Mesenchymal stem cell (in vitro differentiated cells and primary cell): ENCODE results near the gene SMIM3.
A peak's percentile ranks its signal among the peaks of the same experiment; 100 is the strongest.

Experiments used
- DNase-seq: peaks from one replicate; pipeline ENCODE4 v3.0.0-alpha.2; 2013
- H2AFZ ChIP-seq: one replicate; pipeline ENCODE4 v1.6.1; 2013; ENCODE audit warnings: low read depth, mild to moderate bottlenecking, control low read depth, inconsistent platforms, low read length, moderate library complexity
- H2AK5ac ChIP-seq: 2 replicates; pipeline ENCODE4 v1.6.1; 2013; ENCODE audit warnings: low read length, moderate library complexity, mild to moderate bottlenecking, inconsistent platforms; ENCODE audit not compliant: severe bottlenecking
- H2BK120ac ChIP-seq: one replicate; pipeline ENCODE4 v1.6.1; 2013; ENCODE audit warnings: low read depth, mild to moderate bottlenecking, inconsistent platforms, low read length, moderate library complexity
- H2BK12ac ChIP-seq, 2 experiments: one replicate each; pipeline ENCODE4 v1.6.1; 2013; ENCODE audit warnings: inconsistent platforms in 2 of 2, low read length in 2 of 2, mild to moderate bottlenecking in 2 of 2, moderate library complexity in 2 of 2, control low read depth in 1 of 2
- H2BK15ac ChIP-seq: one replicate; pipeline ENCODE4 v1.6.1; 2013; ENCODE audit warnings: mild to moderate bottlenecking, low read depth, inconsistent platforms; ENCODE audit not compliant: poor library complexity, severe bottlenecking
- H2BK5ac ChIP-seq: 2 replicates; pipeline ENCODE4 v1.6.1; 2013; ENCODE audit warnings: low read depth, mild to moderate bottlenecking, low read length, control low read depth, inconsistent platforms; ENCODE audit not compliant: poor library complexity, severe bottlenecking
- H3K14ac ChIP-seq, 2 experiments: one replicate each; pipeline ENCODE4 v1.6.1; 2013; ENCODE audit warnings: inconsistent platforms in 2 of 2, low read length in 2 of 2, control low read depth in 1 of 2, mild to moderate bottlenecking in 1 of 2, moderate library complexity in 1 of 2
- H3K18ac ChIP-seq, 2 experiments: one replicate each; pipeline ENCODE4 v1.6.1; 2013; ENCODE audit warnings: inconsistent platforms in 2 of 2, low read length in 2 of 2, control low read depth in 1 of 2, low read depth in 1 of 2, mild to moderate bottlenecking in 1 of 2
- H3K23ac ChIP-seq, 2 experiments: one replicate each; pipeline ENCODE4 v1.6.1; 2013; ENCODE audit warnings: inconsistent platforms in 2 of 2, low read length in 2 of 2, mild to moderate bottlenecking in 2 of 2, moderate library complexity in 2 of 2, control low read depth in 1 of 2
- H3K27ac ChIP-seq: 2 replicates; pipeline ENCODE4 v1.5.1; 2013; ENCODE audit warnings: mild to moderate bottlenecking, moderate library complexity, low read length, control low read depth, inconsistent platforms; ENCODE audit not compliant: poor library complexity, severe bottlenecking
- H3K27me3 ChIP-seq, 2 experiments: 2 replicates each; pipeline versions ENCODE4 v1.6.1 to v1.7.0; 2013; ENCODE audit warnings: low read length in 2 of 2, mild to moderate bottlenecking in 2 of 2, moderate library complexity in 2 of 2, control low read depth in 1 of 2, inconsistent platforms in 1 of 2; ENCODE audit not compliant: control insufficient read depth in 1 of 2, insufficient read depth in 1 of 2
- H3K36me3 ChIP-seq, 2 experiments: 2 replicates each; pipeline versions ENCODE4 v1.6.1 to v1.7.0; 2013; ENCODE audit warnings: low read length in 2 of 2, control low read depth in 1 of 2, inconsistent platforms in 1 of 2, low read depth in 1 of 2, mild to moderate bottlenecking in 1 of 2; ENCODE audit not compliant: insufficient read depth in 2 of 2, control insufficient read depth in 1 of 2
- H3K4ac ChIP-seq, 2 experiments: one replicate each; pipeline ENCODE4 v1.6.1; 2013; ENCODE audit warnings: inconsistent platforms in 2 of 2, low read length in 2 of 2, mild to moderate bottlenecking in 2 of 2, moderate library complexity in 2 of 2, control low read depth in 1 of 2, low read depth in 1 of 2
- H3K4me1 ChIP-seq: 2 replicates; pipeline ENCODE4 v1.6.1; 2013; ENCODE audit warnings: low read depth, low read length, control low read depth; ENCODE audit not compliant: control insufficient read depth, insufficient read depth
- H3K4me2 ChIP-seq: 2 replicates; pipeline ENCODE4 v1.6.1; 2013; ENCODE audit warnings: low read length, mild to moderate bottlenecking, inconsistent platforms; ENCODE audit not compliant: poor library complexity, severe bottlenecking
- H3K4me3 ChIP-seq, 2 experiments: 2 replicates each; pipeline versions ENCODE4 v1.5.1 to v1.7.0; 2013; ENCODE audit warnings: low read length in 2 of 2, mild to moderate bottlenecking in 2 of 2, control low read depth in 1 of 2, low read depth in 1 of 2; ENCODE audit not compliant: insufficient read depth in 1 of 2
- H3K79me1 ChIP-seq: replicated peaks from 2 replicates; pipeline ENCODE4 v1.6.1; 2013; ENCODE audit warnings: mild to moderate bottlenecking, control low read depth, low read length, inconsistent platforms; ENCODE audit not compliant: poor library complexity, severe bottlenecking
- H3K9ac ChIP-seq: 2 replicates; pipeline ENCODE4 v1.7.0; 2013; ENCODE audit warnings: mild to moderate bottlenecking, low read length, moderate library complexity
- H3K9me3 ChIP-seq: 2 replicates; pipeline ENCODE4 v1.7.0; 2013; ENCODE audit warnings: mild to moderate bottlenecking, low read length; ENCODE audit not compliant: control insufficient read depth
- H4K8ac ChIP-seq: one replicate; pipeline ENCODE4 v1.6.1; 2013; ENCODE audit warnings: inconsistent platforms, mild to moderate bottlenecking, low read length, moderate library complexity
- H4K91ac ChIP-seq: one replicate; pipeline ENCODE4 v1.6.1; 2013; ENCODE audit warnings: mild to moderate bottlenecking, low read length, inconsistent platforms
- WGBS: methylation state at CpG from one replicate; pipeline ENCODE4 v1.1.7; 2013; ENCODE audit warnings: mixed read lengths; 5-methylcytosine and 5-hydroxymethylcytosine counted together

SMIM3 gene

GRCh38 chr5:150759334-150759583, 19.3 kb upstream of the SMIM3 start:
- H3K36me3 ChIP-seq, result peaks cover 8 to 21% of the 10 kb centered on the region in 2 experiments
- no peak overlapping the region for H3K14ac ChIP-seq
- H3K23ac ChIP-seq, result no peak overlapping the region
- H3K18ac ChIP-seq, result peak overlapping the region in 1 of 2 experiments; percentile 80
- no peak overlapping the region for H2AK5ac ChIP-seq
- no peaks in the 10 kb centered on the region for H3K9me3 ChIP-seq
- peak overlapping the region; percentile 99 for H3K27ac ChIP-seq
- no peak overlapping the region for H2BK15ac ChIP-seq
- H2AFZ ChIP-seq, result peak overlapping the region; percentile 75
- no peak for DNase-seq
- peaks cover 9% of the 10 kb centered on the region for H3K4me1 ChIP-seq
- peak overlapping the region; percentile 99 for H4K8ac ChIP-seq
- peak overlapping the region; percentile 73 to 74 for H3K4ac ChIP-seq
- H3K79me1 ChIP-seq, result peaks cover 4% of the 10 kb centered on the region
- no peak overlapping the region for H2BK5ac ChIP-seq
- 85% methylated on average over 4 of the region's 4 CpGs for WGBS
- H3K4me2 ChIP-seq, result peak overlapping the region; percentile 71
- H3K4me3 ChIP-seq, result peak overlapping the region in 1 of 2 experiments; percentile 90
- peak overlapping the region; percentile 39 for H2BK120ac ChIP-seq
- peak overlapping the region; percentile 98 for H3K9ac ChIP-seq
- H3K27me3 ChIP-seq, result no peaks in the 10 kb centered on the region
- peak overlapping the region; percentile 60 to 82 for H2BK12ac ChIP-seq
- peak overlapping the region; percentile 86 for H4K91ac ChIP-seq

DNA sequence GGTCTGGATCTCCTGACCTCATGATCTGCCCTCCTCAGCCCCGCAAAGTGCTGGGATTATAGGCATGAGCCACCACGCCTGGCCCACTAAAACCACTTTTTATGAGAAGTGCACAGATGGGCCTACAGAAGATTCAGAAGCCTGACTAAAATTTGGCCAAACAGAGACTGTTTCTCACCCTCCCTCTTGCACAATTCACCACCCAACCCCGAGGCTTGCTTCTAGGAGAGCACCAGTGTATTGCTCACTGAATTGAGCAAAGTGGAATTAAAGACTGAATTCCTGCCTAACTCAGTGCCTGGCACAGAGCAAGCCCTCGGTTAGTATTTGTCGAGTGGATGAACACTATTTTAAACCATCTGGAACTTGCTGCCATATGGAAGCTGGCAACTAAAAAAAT, 16.3 kb upstream of the SMIM3 start:
- Histone ChIP-seq H3K79me1 (no peaks in the 10 kb centered on the region), H3K4me3 (no peak overlapping the region), H3K9ac (peak overlapping the region; percentile 71), H3K9me3 (no peaks in the 10 kb centered on the region), H2BK5ac (no peak overlapping the region), H3K4me1 (peaks cover 9% of the 10 kb centered on the region), H3K27me3 (no peaks in the 10 kb centered on the region), H2BK15ac (no peak overlapping the region), H3K4ac (peak overlapping the region in 1 of 2 experiments; percentile 56), H2AFZ (no peak overlapping the region), H2BK12ac (peak overlapping the region; percentile 85 to 94), H3K27ac (no peak overlapping the region), H3K4me2 (no peak overlapping the region), H2BK120ac (no peak overlapping the region), H4K8ac (peak overlapping the region; percentile 64), H3K23ac (no peak overlapping the region), H3K18ac (peak overlapping the region in 1 of 2 experiments; percentile 19), H2AK5ac (no peak overlapping the region), H4K91ac (no peak overlapping the region), H3K36me3 (peaks cover 0 to 7% of the 10 kb centered on the region in 2 experiments), H3K14ac (no peak overlapping the region)
- WGBS, result 93% methylated on average over 5 of the region's 5 CpGs
- no peak for DNase-seq

DNA sequence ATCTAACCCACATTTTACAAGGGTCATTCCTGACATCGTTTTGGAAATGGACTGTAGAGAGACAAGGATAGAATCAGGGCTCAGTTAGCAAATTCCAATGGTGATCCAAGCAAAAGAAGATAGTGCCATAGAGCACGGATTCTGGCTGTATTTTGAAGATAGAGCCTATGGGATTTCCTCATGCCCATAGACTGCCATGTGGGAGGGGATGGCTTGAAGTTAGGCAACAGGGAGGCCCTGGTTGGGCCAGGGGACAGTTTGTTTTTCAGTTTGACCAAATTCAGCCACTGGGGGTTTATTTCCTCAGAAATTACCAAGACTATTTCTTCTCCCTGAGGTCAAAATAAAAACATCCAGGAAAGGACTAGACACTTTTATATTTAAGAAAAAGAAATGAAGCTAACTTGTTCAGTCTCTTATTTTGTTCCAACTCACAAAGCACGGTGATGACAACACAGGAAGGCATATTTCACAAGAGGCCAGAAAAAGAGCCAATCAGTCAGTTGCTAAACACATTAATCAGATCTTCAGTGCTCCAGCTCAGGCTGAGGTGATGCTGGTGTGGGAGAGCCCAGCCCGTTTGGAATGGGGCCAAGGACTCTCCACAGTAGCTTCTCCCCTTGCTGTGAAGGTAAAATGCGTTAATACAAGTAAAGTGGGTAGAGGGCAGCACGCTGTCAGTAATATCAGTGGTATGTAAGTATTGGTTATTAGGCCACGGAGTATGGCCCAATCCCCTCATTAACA, 15.4 kb upstream of the SMIM3 start:
- no peaks in the 10 kb centered on the region for H3K79me1 ChIP-seq
- no peaks in the 10 kb centered on the region for H3K9me3 ChIP-seq
- no peak overlapping the region for H3K4me2 ChIP-seq
- peak; percentile 92 for DNase-seq
- peak overlapping the region; percentile 71 for H3K9ac ChIP-seq
- H3K4me1 ChIP-seq, result peaks cover 9% of the 10 kb centered on the region
- peak overlapping the region in 1 of 2 experiments; percentile 22 for H3K4me3 ChIP-seq
- H4K8ac ChIP-seq, result peak overlapping the region; percentile 88
- H2BK15ac ChIP-seq, result no peak overlapping the region
- peaks cover 0 to 7% of the 10 kb centered on the region in 2 experiments for H3K36me3 ChIP-seq
- no peak overlapping the region for H3K23ac ChIP-seq
- no peak overlapping the region for H3K14ac ChIP-seq
- peak overlapping the region; percentile 54 for H4K91ac ChIP-seq
- H2BK120ac ChIP-seq, result no peak overlapping the region
- peak overlapping the region in 1 of 2 experiments; percentile 81 for H3K4ac ChIP-seq
- peak overlapping the region; percentile 86 to 88 for H3K18ac ChIP-seq
- no peak overlapping the region for H2AFZ ChIP-seq
- no peak overlapping the region for H2AK5ac ChIP-seq
- no peaks in the 10 kb centered on the region for H3K27me3 ChIP-seq
- 63% methylated on average over 7 of the region's 7 CpGs for WGBS
- H3K27ac ChIP-seq, result peak overlapping the region; percentile 20
- H2BK12ac ChIP-seq, result peak overlapping the region; percentile 52 to 97
- H2BK5ac ChIP-seq, result no peak overlapping the region

DNA sequence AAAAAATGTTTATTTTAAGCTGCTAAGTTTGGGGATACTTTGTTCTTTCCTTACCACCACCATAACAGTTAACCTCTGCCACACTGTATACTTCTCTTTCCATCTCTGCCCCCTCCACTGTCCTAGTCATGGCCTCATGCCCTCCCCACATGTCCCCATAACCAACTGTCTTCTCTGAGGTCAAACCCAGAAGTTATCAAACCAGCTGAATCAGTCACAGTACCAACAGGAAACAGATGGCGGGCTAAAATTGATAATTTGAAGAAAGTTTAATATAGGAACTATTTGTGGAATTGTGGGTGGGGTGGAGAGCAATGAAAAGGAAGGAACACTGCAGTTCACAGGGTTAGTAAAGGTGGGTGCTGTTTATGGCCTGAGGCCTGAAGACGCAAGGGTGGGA, 14.0 kb upstream of the SMIM3 start:
- no peaks in the 10 kb centered on the region for H3K9me3 ChIP-seq
- H2AK5ac ChIP-seq, result no peak overlapping the region
- peaks cover 0 to 7% of the 10 kb centered on the region in 2 experiments for H3K36me3 ChIP-seq
- H2BK15ac ChIP-seq, result peak overlapping the region; percentile 63
- H3K4me3 ChIP-seq, result no peak overlapping the region
- peak overlapping the region; percentile 78 for H4K91ac ChIP-seq
- no peak for DNase-seq
- H3K4me2 ChIP-seq, result no peak overlapping the region
- H2BK12ac ChIP-seq, result peak overlapping the region; percentile 92 to 98
- no peaks in the 10 kb centered on the region for H3K79me1 ChIP-seq
- no peak overlapping the region for H2AFZ ChIP-seq
- H2BK5ac ChIP-seq, result no peak overlapping the region
- peak overlapping the region; percentile 46 to 84 for H3K18ac ChIP-seq
- H3K9ac ChIP-seq, result no peak overlapping the region
- whole genome bisulfite sequencing, result 90% methylated on average over 2 of the region's 2 CpGs
- H3K4me1 ChIP-seq, result peaks cover 7% of the 10 kb centered on the region
- H3K27ac ChIP-seq, result no peak overlapping the region
- H3K4ac ChIP-seq, result peak overlapping the region in 1 of 2 experiments; percentile 87
- H3K27me3 ChIP-seq, result no peaks in the 10 kb centered on the region
- no peak overlapping the region for H3K23ac ChIP-seq
- peak overlapping the region; percentile 54 for H2BK120ac ChIP-seq
- H4K8ac ChIP-seq, result peak overlapping the region; percentile 81
- H3K14ac ChIP-seq, result no peak overlapping the region
